Nephron (organoid): ENCODE data around the gene TCHP.
A peak's percentile ranks its signal among the peaks of the same experiment; 100 is the strongest.

Experiments used
- H3K27ac Mint-ChIP-seq, 3 experiments: 2 replicates each; pipeline ENCODE4 v1.8.0; 2020; ENCODE audit warnings: mixed read lengths in 3 of 3, mild to moderate bottlenecking in 2 of 3, moderate library complexity in 1 of 3
- H3K27me3 Mint-ChIP-seq: 2 replicates; pipeline ENCODE4 v1.8.0; 2021; ENCODE audit warnings: low read depth, mild to moderate bottlenecking, moderate library complexity, mixed read lengths
- H3K36me3 Mint-ChIP-seq: 2 replicates; pipeline ENCODE4 v1.8.0; 2020; ENCODE audit warnings: low read depth, mixed read lengths
- H3K4me1 Mint-ChIP-seq: 2 replicates; pipeline ENCODE4 v1.8.0; 2020; ENCODE audit warnings: mixed read lengths
- H3K4me3 Mint-ChIP-seq, 3 experiments: 2 replicates each; pipeline ENCODE4 v1.8.0; 2020; ENCODE audit warnings: mild to moderate bottlenecking in 3 of 3, mixed read lengths in 3 of 3, moderate library complexity in 2 of 3
- H3K9me3 Mint-ChIP-seq: 2 replicates; pipeline ENCODE4 v1.8.0; 2020; ENCODE audit warnings: mixed read lengths
- TF ChIP-seq, protein P1 (sequence below), 3 experiments: fragments of 200-600 bp; sonication (generic); IDR thresholded peaks; one replicate each; pipeline ENCODE4 v1.5.0; 2021; ENCODE audit warnings: antibody characterized with exemption in 3 of 3; ENCODE audit not compliant: unreplicated experiment in 3 of 3

TCHP gene

DNA sequence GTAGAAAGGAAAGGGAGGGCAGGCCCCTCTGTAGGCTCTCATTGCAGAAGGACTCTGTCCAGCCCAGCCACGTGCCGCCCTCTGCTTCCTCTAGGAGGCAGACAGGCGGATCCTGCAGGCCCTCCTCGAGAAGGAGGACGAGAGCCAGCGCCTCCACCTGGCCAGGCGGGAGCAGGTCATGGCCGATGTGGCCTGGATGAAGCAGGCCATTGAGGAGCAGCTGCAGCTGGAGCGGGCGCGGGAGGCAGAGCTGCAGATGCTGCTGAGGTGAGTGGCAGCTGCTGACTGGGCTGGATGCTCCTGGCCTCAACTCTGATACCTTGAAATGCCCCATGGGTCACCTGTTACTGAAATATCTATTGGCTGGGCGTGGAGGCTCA is 10.9 kb downstream of the TCHP start:
- H3K27ac Mint-ChIP-seq: no peak overlapping the region
- peaks cover 62% of the 10 kb centered on the region for H3K36me3 Mint-ChIP-seq
- no peaks in the 10 kb centered on the region for H3K9me3 Mint-ChIP-seq
- no peak overlapping the region for H3K4me3 Mint-ChIP-seq
- no peaks in the 10 kb centered on the region for H3K27me3 Mint-ChIP-seq
- TF ChIP-seq, protein P1, sequence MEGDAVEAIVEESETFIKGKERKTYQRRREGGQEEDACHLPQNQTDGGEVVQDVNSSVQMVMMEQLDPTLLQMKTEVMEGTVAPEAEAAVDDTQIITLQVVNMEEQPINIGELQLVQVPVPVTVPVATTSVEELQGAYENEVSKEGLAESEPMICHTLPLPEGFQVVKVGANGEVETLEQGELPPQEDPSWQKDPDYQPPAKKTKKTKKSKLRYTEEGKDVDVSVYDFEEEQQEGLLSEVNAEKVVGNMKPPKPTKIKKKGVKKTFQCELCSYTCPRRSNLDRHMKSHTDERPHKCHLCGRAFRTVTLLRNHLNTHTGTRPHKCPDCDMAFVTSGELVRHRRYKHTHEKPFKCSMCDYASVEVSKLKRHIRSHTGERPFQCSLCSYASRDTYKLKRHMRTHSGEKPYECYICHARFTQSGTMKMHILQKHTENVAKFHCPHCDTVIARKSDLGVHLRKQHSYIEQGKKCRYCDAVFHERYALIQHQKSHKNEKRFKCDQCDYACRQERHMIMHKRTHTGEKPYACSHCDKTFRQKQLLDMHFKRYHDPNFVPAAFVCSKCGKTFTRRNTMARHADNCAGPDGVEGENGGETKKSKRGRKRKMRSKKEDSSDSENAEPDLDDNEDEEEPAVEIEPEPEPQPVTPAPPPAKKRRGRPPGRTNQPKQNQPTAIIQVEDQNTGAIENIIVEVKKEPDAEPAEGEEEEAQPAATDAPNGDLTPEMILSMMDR (IDR thresholded peaks at IDR 0.05; ENCODE audit: unreplicated experiment in 3 of 3): peak in 1 of 3 experiments; percentile 16
- H3K4me1 Mint-ChIP-seq: no peaks in the 10 kb centered on the region

DNA sequence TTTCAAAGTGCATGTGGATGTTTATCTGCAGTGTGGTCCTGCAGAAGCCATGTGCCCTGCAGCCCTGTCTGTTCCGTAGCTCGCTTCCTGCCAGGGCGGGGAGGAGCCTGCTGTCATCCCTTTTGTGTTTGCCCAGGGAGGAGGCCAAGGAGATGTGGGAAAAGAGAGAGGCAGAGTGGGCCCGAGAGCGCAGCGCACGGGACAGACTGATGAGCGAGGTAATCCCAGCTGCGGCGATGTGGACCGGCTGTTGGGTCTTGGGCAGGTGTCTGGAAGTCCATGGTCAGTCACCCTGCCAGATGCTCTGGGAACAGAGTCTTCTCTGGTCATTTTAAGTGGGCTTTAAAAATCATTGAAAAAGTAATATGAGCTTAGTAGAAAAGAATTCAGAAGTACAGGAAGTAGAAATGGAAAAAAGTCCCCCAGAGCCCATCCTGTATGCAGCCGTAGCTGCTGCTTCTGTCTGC is 12.8 kb downstream of the TCHP start:
- H3K9me3 Mint-ChIP-seq: no peaks in the 10 kb centered on the region
- peaks cover 64% of the 10 kb centered on the region for H3K36me3 Mint-ChIP-seq
- H3K27me3 Mint-ChIP-seq: no peaks in the 10 kb centered on the region
- H3K4me3 Mint-ChIP-seq: no peak overlapping the region
- TF ChIP-seq, protein P1 (IDR thresholded peaks at IDR 0.05; ENCODE audit: unreplicated experiment in 3 of 3): no peak
- no peaks in the 10 kb centered on the region for H3K4me1 Mint-ChIP-seq
- H3K27ac Mint-ChIP-seq: peak overlapping the region in 1 of 3 experiments; percentile 11

GRCh38 chr12:109914461-109914860 is 14.4 kb downstream of the TCHP start:
- no peak overlapping the region for H3K4me3 Mint-ChIP-seq
- TF ChIP-seq, protein P1 (IDR thresholded peaks at IDR 0.05; ENCODE audit: unreplicated experiment in 3 of 3): no peak
- no peaks in the 10 kb centered on the region for H3K27me3 Mint-ChIP-seq
- H3K4me1 Mint-ChIP-seq: no peaks in the 10 kb centered on the region
- no peak overlapping the region for H3K27ac Mint-ChIP-seq
- H3K36me3 Mint-ChIP-seq: peaks cover 59% of the 10 kb centered on the region
- no peaks in the 10 kb centered on the region for H3K9me3 Mint-ChIP-seq

DNA sequence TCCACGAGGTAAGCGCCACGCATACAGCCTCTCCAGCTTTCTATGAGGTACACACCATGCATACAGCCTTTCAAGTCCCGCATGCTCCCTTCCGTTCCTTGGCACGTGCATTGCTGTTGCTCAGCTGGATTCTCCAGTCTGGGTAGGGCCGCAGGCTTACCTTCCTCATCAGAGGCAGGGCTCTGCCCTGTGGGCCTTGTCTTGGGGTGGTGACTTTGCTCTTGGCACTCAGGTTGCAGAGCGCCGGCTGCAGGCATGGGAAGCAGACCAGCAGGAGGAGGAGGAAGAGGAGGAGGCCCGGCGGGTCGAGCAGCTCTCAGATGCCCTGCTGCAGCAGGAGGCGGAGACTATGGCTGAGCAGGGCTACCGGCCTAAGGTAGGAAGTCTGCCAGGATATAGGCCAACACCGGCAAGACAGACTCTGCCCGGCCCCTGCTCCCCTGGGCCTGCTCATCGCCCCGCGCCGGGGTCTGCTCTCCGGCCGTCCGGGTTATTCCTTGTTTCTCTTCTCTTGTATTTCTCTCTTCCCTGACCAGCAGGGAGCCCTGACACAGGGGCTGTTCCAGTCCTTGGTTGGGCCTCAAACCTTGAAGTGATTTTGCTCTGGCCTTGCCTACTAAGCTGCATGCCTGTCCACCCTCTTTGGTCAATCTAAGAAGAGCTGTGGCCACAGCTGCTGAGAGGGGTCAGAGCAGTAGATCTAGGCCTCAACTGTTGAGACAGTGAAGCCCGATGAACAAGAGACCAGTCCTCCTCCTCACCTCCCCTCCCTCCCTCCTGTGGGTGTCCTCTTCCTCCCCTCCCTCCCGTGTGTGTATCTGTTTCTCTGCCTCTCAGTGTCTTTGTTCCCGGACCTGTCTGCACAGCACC is 15.3 kb downstream of the TCHP start:
- Mint-ChIP-seq H3K27me3 (no peaks in the 10 kb centered on the region), H3K9me3 (no peaks in the 10 kb centered on the region), H3K27ac (no peak overlapping the region), H3K4me1 (no peaks in the 10 kb centered on the region), H3K36me3 (peaks cover 63% of the 10 kb centered on the region), H3K4me3 (no peak overlapping the region)
- TF ChIP-seq, protein P1 (IDR thresholded peaks at IDR 0.05; ENCODE audit: unreplicated experiment in 3 of 3): no peak

GRCh38 chr12:109916045-109916444 is 16.0 kb downstream of the TCHP start:
- Mint-ChIP-seq H3K27ac (no peak overlapping the region), H3K4me1 (no peaks in the 10 kb centered on the region), H3K27me3 (no peaks in the 10 kb centered on the region), H3K4me3 (no peak overlapping the region), H3K9me3 (no peaks in the 10 kb centered on the region), H3K36me3 (peaks cover 64% of the 10 kb centered on the region)
- TF ChIP-seq, protein P1 (IDR thresholded peaks at IDR 0.05; ENCODE audit: unreplicated experiment in 3 of 3): no peak

DNA sequence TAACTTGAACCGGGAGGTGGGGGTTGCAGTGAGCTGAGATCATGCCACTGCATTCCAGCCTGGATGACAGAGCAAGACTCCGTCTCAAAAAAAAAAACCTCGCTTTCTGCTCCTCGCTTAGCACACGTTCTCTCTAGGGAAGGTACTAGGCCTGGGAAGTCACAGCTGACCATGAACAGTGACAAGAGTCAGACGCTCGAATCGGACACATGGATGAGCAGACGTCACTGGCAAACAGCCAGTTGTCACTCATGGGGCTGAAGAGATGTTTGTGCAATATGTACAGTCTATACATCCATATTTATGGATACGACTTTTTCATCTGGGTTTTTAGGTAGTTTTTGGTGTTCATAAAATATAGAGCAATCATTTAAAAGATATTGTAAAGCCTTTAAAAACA is 19.4 kb downstream of the TCHP start:
- Mint-ChIP-seq H3K4me3 (no peak overlapping the region), H3K27ac (no peak overlapping the region), H3K4me1 (peaks cover 10% of the 10 kb centered on the region), H3K9me3 (no peaks in the 10 kb centered on the region), H3K36me3 (peaks cover 50% of the 10 kb centered on the region), H3K27me3 (no peaks in the 10 kb centered on the region)
- TF ChIP-seq, protein P1 (IDR thresholded peaks at IDR 0.05; ENCODE audit: unreplicated experiment in 3 of 3): no peak
